Left colon (tissue), 2 donors: ENCODE measurements around the gene CPT1C. TPM values are rescaled to one million over a fixed set of nuclear protein-coding genes. Genes with fewer than 3 reads are reported as not detected.

Source experiments
- ATAC-seq: fragments of 200-7000 bp; cut with Tn5 transposase; one replicate; pipeline ENCODE4 v1.9.1; 2020; ENCODE audit warnings: mild to moderate bottlenecking, moderate library complexity
- DNase-seq, 2 donors: peaks; one replicate each; pipeline ENCODE4 v3.0.0-alpha.2; 2020
- intact Hi-C, 2 donors: fragments of 100-400 bp; cut with DNase I in 1 of 2; cut with micrococcal nuclease in 1 of 2; formaldehyde crosslinking; loops; one replicate each; pipeline versions ENCODE4 v1.11.2 to v1.14.0; 2022; cut with DNase I, micrococcal nuclease
- long read RNA-seq: library from polyadenylated mRNA; unstranded; transcript quantifications from one replicate; pipeline ENCODE4 v2.0.0, GENCODE V29; 2021
- total RNA-seq, 2 donors: library from RNA; stranded (reverse); fragmentation: NEBNext Ultra II Directional; extraction: Animal tissue kit (Norgen Biotek cat#: 25700); gene quantifications; one replicate each; pipeline ENCODE4 v1.2.1, GENCODE V29; 2021
- donor health status: DM: no; HTN: no; CAD: no.
- donor health status: DM: yes; HTN: yes; CAD: no.

CPT1C gene
- total RNA-seq = 1 to 10 TPM; 1.5 to 2.0 TPM
- long read RNA-seq, partial matches to known transcripts = 0 of 1 reads
- long read RNA-seq, other reads (novel, unspliced or antisense) = 1 of 1 reads

DNA sequence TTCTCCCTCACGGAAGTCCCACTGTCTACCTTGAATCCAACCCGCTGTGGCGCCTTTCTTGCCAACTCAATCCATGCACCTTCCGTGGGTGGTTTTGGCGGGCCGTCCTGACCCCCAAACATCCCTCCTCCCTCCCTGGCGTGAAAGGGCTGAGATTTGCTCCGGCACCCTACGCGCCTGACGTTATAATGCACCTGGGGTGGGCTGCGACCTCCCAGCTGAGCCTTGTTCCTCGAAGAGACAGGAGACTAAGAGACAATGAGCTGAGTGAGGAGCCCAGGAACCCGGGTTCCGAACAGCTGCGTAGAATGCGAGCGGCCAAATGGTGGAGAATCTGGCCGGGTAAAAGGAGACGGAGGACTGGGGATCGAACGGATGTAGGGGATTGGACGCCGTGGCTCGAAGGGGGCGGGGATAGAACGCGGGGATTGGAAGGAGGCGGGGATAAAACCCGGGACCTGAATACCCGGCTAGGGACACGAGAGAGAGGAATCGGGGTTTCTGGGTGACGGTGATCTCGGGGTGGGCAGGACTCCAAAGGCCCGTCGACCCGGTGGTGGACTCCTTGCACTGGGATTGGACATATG, at the start of gene CPT1C:
Gene CPT1C, plus strand, starts transcription at position 461 of the 587 bp plus-strand sequence. CDS start 1,137 bp downstream, outside the sequence.
- ATAC-seq (peak; percentile 75), DNase-seq (peak; percentile 76 to 77)
- intact Hi-C loops = no loop called here

DNA sequence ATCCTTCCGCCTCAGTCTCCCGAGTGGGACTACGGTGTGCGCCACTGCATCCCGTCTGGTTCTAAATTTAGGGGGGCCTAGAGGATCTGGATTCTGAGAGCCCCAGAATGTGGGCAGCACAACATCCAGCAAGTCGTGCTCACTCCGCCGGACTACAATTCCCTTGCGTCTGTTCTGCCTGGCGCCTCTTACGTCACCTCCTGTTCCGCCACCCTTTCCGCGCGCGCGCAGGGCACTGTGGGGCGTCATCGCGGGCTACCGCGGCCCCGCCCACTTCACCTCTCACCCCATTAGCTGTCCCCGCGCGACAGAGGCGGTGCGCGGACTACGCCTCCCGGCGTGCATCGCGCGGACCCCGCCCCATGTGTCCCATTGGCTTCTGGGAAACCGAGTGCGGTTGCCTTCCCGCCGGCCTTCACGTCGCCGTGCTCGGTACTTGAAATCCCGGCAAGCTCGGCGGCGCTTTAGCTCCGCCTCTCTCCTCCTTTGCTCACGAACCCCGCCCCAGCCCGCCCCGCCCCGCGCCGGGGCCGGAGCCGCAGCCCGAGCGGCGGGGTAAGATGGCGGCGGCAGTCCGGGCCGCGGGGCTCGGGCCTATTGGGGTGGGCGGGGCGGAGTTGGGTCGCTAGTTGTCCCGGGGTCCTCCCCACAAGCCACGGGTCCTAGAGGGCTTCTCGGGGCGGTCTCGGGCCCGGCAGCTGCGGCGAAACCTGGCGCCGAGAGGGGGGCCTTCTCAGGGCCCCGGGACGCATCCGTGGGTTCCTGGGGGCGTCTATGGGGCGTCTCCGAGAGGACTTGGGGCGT, 49.0 kb upstream of the CPT1C start, which contains the start of gene SCAF1:
Gene SCAF1, plus strand, starts transcription at position 522 of the 804 bp plus-strand sequence. CDS start 2,818 bp downstream, outside the sequence.
- intact Hi-C loops = no loop called here
- peak; percentile 99 for DNase-seq

DNA sequence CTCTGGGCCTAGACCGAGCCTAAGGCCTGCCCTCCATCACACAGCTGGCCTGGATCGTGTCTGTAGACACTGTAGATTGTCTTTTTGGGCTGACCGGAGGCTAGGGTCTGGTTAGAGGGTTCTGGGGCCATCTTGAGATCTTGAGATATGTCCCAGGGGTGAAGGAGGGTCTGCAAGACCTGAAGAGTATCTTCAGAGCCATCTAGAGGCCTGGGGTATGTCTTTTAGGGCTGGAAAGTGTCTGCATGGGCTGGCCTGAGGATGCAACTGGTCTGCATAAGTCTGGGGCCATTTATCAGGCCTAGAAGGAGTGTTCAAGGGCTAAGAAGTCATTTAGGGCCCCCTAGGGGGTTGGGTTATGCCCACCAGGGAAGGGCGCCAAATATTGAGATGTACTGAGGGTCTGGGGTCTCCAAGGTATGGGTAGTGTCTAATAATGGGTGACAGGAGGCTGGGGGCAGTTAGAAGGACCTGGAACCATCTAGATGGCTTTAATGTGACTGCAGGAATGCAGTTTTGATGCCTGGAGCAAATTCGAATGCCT, 48.4 kb upstream of the CPT1C start:
- intact Hi-C loops = no loop called here
- ATAC-seq (no peak), DNase-seq (no peak)

More for the DNA sequence above, 49.0 kb upstream of the CPT1C start, which contains the start of gene SCAF1:
- ATAC-seq = peak; percentile 68

DNA sequence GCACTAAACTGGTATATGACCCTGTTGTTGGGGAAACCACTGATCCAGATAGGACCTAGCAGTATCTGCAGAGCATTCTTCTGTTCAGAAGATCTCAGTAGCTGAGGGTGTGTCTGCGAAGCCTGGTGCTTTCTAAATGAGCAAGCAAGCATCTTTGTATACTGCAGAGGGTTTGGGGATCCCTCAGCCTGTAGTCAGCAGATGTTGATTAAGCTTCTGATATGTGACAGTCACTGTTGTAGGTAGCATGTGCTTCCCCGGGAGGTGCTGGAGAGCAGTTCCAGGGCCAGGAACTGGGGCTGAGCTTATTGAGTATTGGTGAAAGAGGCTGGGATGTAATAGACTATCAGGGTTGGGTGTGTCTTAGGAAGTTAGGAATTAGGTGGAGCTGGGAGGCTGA, 47.5 kb upstream of the CPT1C start:
- ATAC-seq (no peak), DNase-seq (no peak)
- intact Hi-C loops = no loop called here

DNA sequence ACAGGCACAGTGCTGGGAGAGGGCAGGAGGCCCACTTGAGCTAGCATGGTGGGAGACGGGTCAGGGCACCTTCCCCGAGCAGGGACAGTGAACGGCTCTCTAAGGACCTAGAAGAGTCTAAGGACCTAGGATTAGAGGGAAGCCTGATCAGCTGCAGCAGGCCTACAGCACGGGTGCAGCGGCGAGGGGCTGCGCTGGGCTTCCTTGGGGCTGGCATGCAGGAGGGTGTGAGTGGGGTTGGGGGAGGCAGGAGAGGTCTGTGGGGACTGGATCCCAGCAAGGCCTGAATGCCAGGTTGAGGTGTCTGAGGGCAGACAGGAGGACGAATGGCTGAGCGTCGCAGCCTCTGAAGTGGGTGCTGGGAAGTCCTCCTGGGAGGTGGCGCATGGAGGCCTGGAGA, 45.3 kb upstream of the CPT1C start:
- no peak for ATAC-seq
- no peak for DNase-seq
- intact Hi-C loops = no loop called here

DNA sequence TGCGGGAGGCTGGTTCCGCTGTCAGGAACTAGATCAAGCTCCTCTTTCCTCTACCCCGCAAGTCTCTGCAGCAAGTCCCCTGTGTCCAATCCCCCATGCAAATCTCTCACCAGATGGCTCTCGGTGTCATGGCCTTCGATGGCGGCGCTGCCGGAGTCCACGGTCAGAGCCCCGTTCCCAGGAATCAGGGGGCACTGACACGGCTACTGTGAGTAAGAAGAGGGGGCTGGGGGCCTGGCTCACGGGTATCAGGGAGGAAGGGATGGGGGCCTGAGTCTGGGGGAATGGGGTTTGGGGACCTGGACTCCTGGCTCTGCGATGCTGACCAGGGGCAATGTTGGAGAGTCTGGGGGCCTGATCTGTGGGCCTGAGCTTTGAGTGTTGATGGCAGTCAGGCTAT, 44.9 kb upstream of the CPT1C start:
- ATAC-seq (no peak), DNase-seq (no peak)
- intact Hi-C loops = no loop called here

DNA sequence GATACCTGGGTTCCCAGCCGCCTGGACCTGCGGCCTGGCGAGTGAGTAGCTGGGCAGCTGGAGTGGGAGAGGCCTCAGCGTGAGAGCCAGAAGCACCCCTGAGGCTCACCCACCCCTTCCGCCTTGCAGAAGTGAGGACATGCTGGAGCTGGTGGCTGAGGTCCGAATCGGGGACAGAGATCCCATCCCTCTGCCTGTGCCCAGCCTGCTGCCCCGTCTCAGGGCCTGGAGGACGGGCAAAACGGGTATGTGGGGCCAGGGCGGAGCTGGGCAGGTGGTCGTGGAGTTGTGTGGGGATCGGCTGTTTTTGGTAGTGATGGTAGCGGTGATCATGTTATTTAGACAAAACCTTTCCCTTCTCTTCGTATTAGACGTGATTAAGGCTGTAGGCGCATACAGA, 44.3 kb upstream of the CPT1C start:
- DNase-seq (no peak), ATAC-seq (no peak)
- intact Hi-C loops = no loop called here

DNA sequence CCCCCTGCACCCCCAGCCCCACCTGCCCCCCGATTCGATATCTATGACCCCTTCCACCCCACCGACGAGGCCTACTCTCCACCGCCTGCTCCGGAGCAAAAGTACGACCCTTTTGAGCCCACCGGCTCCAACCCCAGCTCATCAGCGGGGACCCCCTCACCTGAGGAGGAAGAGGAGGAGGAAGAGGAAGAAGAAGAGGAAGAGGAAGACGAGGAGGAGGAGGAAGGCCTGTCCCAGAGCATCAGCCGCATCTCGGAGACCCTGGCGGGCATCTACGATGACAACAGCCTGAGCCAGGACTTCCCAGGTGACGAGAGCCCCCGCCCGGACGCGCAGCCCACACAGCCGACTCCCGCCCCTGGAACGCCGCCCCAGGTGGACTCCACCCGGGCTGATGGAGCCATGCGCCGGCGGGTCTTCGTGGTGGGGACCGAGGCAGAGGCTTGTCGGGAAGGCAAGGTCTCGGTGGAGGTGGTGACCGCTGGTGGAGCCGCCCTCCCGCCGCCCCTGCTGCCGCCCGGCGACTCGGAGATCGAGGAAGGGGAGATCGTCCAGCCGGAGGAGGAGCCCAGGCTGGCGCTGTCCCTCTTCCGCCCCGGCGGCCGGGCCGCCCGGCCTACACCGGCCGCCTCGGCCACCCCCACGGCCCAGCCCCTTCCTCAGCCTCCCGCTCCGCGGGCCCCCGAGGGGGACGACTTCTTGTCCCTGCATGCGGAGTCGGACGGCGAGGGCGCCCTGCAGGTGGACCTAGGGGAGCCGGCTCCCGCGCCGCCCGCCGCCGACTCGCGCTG, 39.7 kb upstream of the CPT1C start:
- intact Hi-C loops = no loop called here
- ATAC-seq (no peak), DNase-seq (no peak)

DNA sequence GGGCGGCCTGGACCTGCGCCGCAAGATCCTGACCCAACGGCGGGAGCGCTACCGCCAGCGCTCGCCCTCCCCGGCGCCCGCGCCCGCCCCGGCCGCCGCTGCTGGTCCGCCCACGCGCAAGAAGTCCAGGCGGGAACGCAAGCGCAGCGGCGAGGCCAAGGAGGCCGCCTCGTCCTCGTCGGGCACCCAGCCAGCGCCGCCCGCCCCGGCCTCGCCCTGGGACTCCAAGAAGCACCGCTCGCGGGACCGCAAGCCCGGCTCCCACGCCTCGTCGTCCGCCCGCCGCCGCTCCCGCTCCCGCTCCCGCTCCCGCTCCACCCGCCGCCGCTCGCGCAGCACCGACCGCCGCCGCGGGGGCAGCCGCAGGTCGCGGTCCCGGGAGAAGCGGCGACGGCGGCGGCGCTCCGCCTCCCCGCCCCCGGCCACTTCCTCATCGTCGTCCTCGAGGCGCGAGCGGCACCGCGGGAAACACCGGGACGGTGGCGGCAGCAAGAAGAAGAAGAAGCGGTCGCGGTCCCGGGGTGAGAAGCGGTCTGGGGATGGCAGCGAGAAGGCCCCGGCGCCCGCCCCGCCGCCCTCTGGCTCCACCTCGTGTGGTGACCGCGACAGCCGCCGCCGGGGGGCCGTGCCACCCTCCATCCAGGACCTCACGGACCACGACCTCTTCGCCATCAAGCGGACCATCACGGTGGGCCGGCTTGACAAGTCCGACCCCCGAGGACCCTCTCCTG, 38.9 kb upstream of the CPT1C start:
- intact Hi-C loops = no loop called here
- no peak for ATAC-seq

DNA sequence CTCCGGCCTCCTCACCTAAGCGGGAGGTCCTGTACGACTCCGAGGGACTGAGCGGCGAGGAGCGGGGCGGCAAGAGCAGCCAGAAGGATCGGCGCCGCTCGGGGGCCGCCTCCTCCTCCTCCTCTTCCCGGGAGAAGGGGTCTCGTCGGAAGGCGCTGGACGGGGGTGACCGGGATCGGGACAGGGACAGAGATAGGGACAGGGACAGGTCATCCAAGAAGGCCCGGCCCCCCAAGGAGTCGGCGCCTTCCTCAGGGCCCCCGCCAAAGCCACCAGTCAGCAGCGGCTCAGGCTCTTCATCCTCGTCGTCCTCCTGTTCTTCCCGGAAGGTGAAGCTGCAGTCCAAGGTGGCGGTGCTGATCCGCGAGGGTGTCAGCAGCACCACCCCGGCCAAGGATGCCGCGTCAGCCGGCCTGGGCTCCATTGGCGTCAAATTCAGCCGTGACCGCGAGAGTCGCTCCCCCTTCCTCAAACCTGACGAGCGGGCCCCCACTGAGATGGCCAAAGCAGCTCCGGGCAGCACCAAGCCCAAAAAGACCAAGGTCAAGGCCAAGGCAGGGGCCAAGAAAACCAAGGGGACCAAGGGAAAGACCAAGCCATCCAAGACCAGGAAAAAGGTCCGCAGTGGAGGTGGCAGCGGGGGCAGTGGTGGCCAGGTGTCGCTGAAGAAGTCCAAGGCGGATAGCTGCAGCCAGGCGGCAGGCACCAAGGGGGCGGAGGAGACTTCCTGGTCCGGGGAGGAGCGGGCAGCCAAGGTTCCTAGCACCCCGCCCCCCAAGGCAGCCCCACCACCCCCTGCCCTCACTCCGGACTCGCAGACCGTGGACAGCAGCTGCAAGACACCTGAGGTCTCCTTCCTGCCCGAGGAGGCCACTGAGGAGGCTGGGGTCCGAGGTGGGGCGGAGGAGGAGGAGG, 38.1 kb upstream of the CPT1C start:
- no peak for DNase-seq
- ATAC-seq = no peak
- intact Hi-C loops = no loop called here

More for the DNA sequence above, 38.9 kb upstream of the CPT1C start:
- DNase-seq = no peak

DNA sequence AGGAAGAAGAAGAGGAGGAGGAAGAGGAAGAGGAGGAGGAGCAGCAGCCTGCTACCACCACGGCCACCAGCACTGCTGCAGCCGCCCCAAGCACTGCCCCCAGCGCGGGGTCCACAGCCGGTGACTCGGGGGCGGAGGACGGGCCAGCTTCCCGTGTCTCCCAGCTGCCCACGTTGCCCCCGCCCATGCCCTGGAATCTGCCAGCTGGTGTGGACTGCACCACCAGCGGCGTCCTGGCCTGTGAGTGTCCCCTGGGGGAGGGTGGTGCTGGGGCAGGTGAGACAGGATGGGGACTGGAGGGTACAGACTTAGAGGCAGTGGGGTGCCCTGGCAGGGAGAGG, 37.5 kb upstream of the CPT1C start:
- intact Hi-C loops = no loop called here
- DNase-seq (no peak), ATAC-seq (no peak)

DNA sequence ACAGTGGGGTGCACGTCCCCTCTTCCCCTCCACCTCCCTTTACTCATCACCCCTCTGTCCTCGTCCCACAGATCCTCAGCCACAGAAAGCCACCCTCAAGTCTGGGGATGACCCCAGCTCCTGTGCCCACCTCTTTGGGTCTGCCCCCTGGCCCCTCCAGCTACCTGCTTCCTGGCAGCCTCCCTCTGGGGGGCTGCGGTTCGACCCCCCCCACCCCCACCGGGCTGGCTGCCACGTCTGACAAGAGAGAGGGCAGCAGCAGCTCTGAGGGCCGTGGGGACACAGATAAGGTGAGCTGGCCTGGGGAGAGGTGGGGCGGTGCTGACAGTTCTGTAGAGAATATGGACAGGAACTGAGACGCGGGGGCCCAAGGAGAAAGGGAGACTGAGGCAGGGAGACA, 36.3 kb upstream of the CPT1C start:
- no peak for DNase-seq
- intact Hi-C loops = no loop called here
- no peak for ATAC-seq

DNA sequence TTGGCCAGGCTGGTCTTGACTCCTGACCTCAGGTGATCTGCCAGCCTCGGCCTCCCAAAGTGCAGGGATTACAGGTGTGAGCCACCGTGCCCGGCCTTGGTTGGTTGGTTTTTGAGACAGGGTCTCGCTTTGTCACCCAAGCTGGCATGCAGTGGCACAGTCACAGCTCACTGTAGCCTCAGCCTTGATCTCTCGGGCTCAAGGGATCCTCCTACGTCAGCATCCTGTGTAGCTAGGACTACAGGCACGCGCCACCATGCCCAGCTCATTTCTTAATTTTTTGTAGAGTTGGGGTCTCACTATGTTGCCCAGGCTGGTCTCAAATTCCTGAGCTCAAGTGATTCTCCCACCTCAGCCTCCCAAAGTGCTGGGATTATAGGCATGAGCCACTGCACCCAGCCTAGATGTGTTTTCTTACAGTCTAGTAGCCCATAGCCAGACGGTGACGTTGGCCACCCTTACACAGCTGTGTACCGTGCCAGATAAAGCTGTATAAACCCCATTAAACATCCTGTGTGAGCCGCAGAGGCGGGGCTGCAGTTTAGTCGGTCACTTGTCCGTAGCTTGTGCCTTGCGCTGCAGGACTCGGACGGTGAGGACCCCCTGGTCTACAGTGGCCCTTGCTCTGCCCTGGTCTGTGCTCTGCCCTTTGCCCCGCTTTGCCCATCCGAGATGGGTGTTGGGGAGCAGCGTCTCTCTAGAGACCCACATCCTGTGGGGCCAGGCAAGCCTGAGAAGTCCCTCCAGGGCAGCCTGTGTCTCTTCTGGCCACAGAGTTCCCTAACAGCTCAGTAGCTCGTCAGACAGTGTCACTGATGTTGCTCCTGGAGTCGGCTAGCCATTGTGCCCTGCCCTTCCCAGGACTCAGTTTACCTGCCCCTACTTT, 35.1 kb upstream of the CPT1C start:
- DNase-seq (no peak), ATAC-seq (no peak)
- intact Hi-C loops = no loop called here

DNA sequence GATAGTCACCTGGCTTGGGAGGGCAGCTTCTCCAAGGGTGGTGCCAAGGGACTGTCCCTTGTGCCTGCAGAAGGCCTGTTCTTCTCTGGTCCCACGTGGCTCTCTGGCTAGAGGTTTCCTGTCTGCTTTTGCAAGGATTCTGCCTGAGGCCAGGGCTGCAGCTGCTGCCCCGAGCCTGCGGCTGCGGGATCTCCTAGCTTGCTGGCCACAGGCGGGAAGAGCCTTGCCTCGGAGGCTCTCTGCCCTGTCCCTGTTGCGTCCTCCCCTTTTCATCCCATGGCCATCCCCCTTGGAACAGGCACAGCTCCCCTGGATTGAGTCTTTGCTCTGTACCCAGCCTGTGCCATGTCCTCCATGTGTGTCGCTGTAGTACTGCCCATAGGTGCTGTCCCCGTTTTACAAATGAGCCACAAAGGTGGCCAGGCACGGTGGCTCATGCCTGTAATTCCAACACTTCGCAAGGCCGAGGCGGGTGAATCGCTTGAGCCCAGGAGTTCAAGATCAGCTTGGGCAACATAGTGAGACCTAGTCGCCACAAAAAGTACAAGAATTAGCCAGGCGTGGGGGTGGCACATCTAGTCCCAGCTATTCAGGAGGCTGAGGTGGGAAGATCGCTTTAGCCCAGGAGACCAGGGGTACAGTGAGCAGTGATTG, 34.3 kb upstream of the CPT1C start:
- DNase-seq (no peak), ATAC-seq (no peak)
- intact Hi-C loops = no loop called here

DNA sequence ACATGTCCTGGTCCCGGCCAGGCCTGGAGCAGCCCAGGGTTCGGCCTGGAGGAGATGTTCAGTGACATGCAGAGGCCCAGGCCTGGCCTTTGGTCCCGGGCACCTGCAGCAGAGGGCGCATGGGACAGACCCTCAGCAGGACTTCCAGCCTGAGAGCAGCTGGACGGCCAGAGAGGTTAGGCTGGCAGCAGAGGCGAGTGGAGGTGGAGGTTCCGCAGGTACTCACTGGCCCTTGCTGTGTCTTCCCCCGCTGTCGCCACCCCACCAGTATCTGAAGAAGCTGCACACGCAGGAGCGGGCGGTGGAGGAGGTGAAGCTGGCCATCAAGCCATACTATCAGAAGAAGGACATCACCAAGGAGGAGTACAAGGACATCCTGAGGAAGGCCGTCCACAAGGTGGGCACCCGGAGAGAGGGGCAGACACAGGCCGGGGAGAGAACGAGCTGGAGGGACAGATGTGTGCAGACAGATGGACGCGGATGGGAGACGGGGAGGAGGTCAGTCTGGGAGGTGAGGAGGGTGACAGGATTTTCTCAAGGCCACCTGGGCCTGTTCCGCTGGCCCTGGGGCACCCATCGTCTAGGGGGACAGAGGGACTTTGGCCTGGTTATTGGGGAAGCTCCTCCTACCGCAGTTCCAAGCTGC, 33.3 kb upstream of the CPT1C start:
- intact Hi-C loops = no loop called here
- ATAC-seq (no peak), DNase-seq (no peak)

DNA sequence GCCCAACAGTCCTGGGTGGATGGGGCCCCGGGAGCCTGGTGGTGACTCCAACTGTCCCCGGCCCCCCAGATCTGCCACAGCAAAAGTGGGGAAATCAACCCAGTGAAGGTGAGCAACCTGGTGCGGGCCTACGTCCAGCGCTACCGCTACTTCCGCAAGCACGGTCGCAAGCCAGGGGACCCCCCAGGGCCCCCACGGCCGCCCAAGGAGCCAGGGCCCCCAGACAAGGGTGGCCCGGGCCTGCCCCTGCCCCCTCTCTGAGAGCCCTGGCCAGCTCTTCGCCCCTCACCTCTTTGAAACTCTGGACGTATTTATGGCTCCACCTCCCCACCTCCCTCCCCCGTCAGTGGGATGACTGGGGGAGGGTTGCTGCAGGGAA, 32.8 kb upstream of the CPT1C start:
- DNase-seq (no peak), ATAC-seq (no peak)
- intact Hi-C loops = no loop called here
